K562 (cell line): ENCODE data around the gene ACER3. TPM values are rescaled to one million over a fixed set of nuclear protein-coding genes. Genes with fewer than 3 reads are reported as not detected.

Source experiments
- ATAC-seq: fragments of 200-7000 bp; cut with Tn5 transposase; 3 replicates; pipeline ENCODE4 v1.9.1; 2020; ENCODE audit warnings: moderate library complexity
- BruUV-seq: library from RNA; stranded (reverse); fragments of 400-500 nt; replicated peaks from 2 replicates; lab custom pipeline; 2021; lab: Mats Ljungman, UMichigan
- CTCF ChIA-PET: fragments of 300-600 bp; formaldehyde crosslinking; extraction: SDS; loops from one replicate; lab custom pipeline; 2021; ENCODE audit warnings: low intra/inter-chr PET ratio; lab: Yijun Ruan, JAX
- POLR2A ChIA-PET: fragments of 300-600, 350-650 bp; sonication (Branson Sonifier 250); formaldehyde crosslinking; extraction: SDS; loops from one replicate; lab custom pipeline; 2021; ENCODE audit warnings: antibody characterized with exemption, inconsistent platforms; lab: Yijun Ruan, JAX
- DNase-seq, 4 experiments: peaks; one replicate each; pipeline versions ENCODE4 v3.0.0 to v3.0.0-alpha.2; 2011 to 2018; ENCODE audit warnings: low spot score in 3 of 4, mixed read lengths in 3 of 4; ENCODE audit errors: extremely low read depth in 1 of 4
- FAIRE-seq: peaks from 2 replicates; lab custom pipeline; 2011; peaks lifted over from hg19 to GRCh38; lab: Jason Lieb, UNC
- H2AFZ ChIP-seq: 2 replicates; pipeline ENCODE4 v1.6.0; 2011; ENCODE audit warnings: low read depth, low read length, control low read depth, inconsistent platforms
- H3K27ac ChIP-seq: fragments of 200-600 bp; 3 replicates; pipeline ENCODE4 v1.8.0; 2011; ENCODE audit warnings: low read depth, mild to moderate bottlenecking, control low read depth, inconsistent platforms, low read length, moderate library complexity, mixed read lengths; ENCODE audit errors: extremely low read depth
- H3K27me3 ChIP-seq, 2 experiments: fragments of 300-600 bp in 1 of 2; 2 replicates in 1 of 2; 3 replicates in 1 of 2; pipeline versions ENCODE4 v1.6.0 to v1.8.0; 2011; ENCODE audit warnings: inconsistent platforms in 2 of 2, low read length in 2 of 2, mild to moderate bottlenecking in 1 of 2, mixed read lengths in 1 of 2, moderate library complexity in 1 of 2; ENCODE audit not compliant: control insufficient read depth in 2 of 2, insufficient read depth in 2 of 2
- H3K36me3 ChIP-seq: fragments of 300-600 bp; 3 replicates; pipeline ENCODE4 v1.8.0; 2011; ENCODE audit warnings: mild to moderate bottlenecking, low read length, inconsistent platforms; ENCODE audit not compliant: control insufficient read depth, insufficient read depth
- H3K4me1 ChIP-seq, 2 experiments: fragments of 200-600 bp in 1 of 2; replicated peaks in 1 of 2; 2 replicates in 1 of 2; 3 replicates in 1 of 2; pipeline versions ENCODE4 v1.5.1 to v1.8.0; 2011; ENCODE audit warnings: inconsistent platforms in 2 of 2, low read length in 2 of 2, mild to moderate bottlenecking in 1 of 2, mixed read lengths in 1 of 2, moderate library complexity in 1 of 2; ENCODE audit not compliant: control insufficient read depth in 2 of 2, insufficient read depth in 2 of 2
- H3K4me2 ChIP-seq: 2 replicates; pipeline ENCODE4 v1.6.1; 2011; ENCODE audit warnings: low read length, control low read depth, inconsistent platforms, mixed read lengths; ENCODE audit not compliant: insufficient read depth
- H3K4me3 ChIP-seq: fragments of 200-600 bp; sonication (generic), shearing (Covaris generic); 2 replicates; pipeline ENCODE4 v1.5.1; 2016; ENCODE audit warnings: control low read depth, inconsistent platforms
- H3K79me2 ChIP-seq: fragments of 200-600 bp; 3 replicates; pipeline ENCODE4 v1.8.0; 2011; ENCODE audit warnings: low read length, inconsistent platforms; ENCODE audit not compliant: control insufficient read depth, insufficient read depth
- H3K9ac ChIP-seq, 2 experiments: 2 replicates each; pipeline versions ENCODE4 v1.6.0 to v1.6.1; 2011; ENCODE audit warnings: low read depth in 2 of 2, low read length in 2 of 2, control low read depth in 1 of 2, inconsistent platforms in 1 of 2, mild to moderate bottlenecking in 1 of 2, mixed read lengths in 1 of 2; ENCODE audit not compliant: insufficient read depth in 1 of 2
- H3K9me1 ChIP-seq: one replicate; pipeline ENCODE4 v1.6.0; 2011; ENCODE audit warnings: inconsistent platforms, mild to moderate bottlenecking, low read length, moderate library complexity; ENCODE audit not compliant: control insufficient read depth, insufficient read depth
- H3K9me3 ChIP-seq: replicated peaks from 2 replicates; pipeline ENCODE4 v1.5.1; 2011; ENCODE audit warnings: low read depth, low read length, inconsistent platforms; ENCODE audit not compliant: control insufficient read depth, insufficient read depth
- H4K20me1 ChIP-seq: replicated peaks from 2 replicates; pipeline ENCODE4 v1.6.1; 2011; ENCODE audit warnings: low read length, inconsistent platforms, mixed read lengths; ENCODE audit not compliant: control insufficient read depth, insufficient read depth
- ADNP ChIP-seq: fragments of 200-800 bp; sonication (Bioruptor generic); IDR thresholded peaks from 2 replicates; pipeline ENCODE4 v1.6.1; 2016; ENCODE audit warnings: missing genetic modification characterization, missing compliant biosample characterization
- CBX3 ChIP-seq, 2 experiments: IDR thresholded peaks; 1 replicate in 1 of 2; 2 replicates in 1 of 2; pipeline ENCODE4 v1.6.1; 2012; ENCODE audit warnings: inconsistent platforms in 2 of 2, low read length in 2 of 2, borderline replicate concordance in 1 of 2, control low read depth in 1 of 2
- DPF2 ChIP-seq: fragments of 450-650 bp; IDR thresholded peaks from 2 replicates; pipeline ENCODE4 v1.6.1; 2016
- HES1 ChIP-seq: fragments of 450-650 bp; IDR thresholded peaks from 2 replicates; pipeline ENCODE4 v1.6.1; 2016; ENCODE audit warnings: low read depth, mild to moderate bottlenecking, moderate library complexity
- KAT7 ChIP-seq: sonication (generic); formaldehyde crosslinking; IDR thresholded peaks from 2 replicates; pipeline ENCODE4 v1.8.0; 2022; ENCODE audit warnings: missing genetic modification reagents, mild to moderate bottlenecking, borderline replicate concordance
- PHB2 ChIP-seq: fragments of 450-650 bp; IDR thresholded peaks from 2 replicates; pipeline ENCODE4 v1.6.1; 2017; ENCODE audit warnings: low read depth
- TCF7 ChIP-seq: sonication (generic); IDR thresholded peaks from 2 replicates; pipeline ENCODE4 v1.6.1; 2016; ENCODE audit warnings: antibody characterized with exemption, borderline replicate concordance
- TCFL5 ChIP-seq: fragments of 250-450 bp; sonication (Bioruptor Pico); conservative IDR thresholded peaks from 2 replicates; pipeline ENCODE4 v1.6.1; 2021; ENCODE audit warnings: mild to moderate bottlenecking, moderate library complexity, matching md5 sums
- TEAD2 ChIP-seq: fragments of 450-650 bp; IDR thresholded peaks from 2 replicates; pipeline ENCODE4 v1.6.1; 2016; ENCODE audit warnings: missing genetic modification characterization, control low read depth, missing compliant biosample characterization
- THAP7 ChIP-seq: fragments of 250-450 bp; sonication (Bioruptor Pico); IDR thresholded peaks from 2 replicates; pipeline ENCODE4 v1.5.0; 2021
- ZNF224 ChIP-seq: sonication (generic); formaldehyde crosslinking; IDR thresholded peaks from 2 replicates; pipeline ENCODE4 v1.8.0; 2022; ENCODE audit warnings: mild to moderate bottlenecking, missing genetic modification reagents
- WGBS: fragments of 100-300 bp; shearing (Covaris generic); methylation state at CpG from one replicate; pipeline ENCODE4 v1.1.6; 2016; ENCODE audit warnings: low coverage, mixed read lengths; ENCODE audit not compliant: insufficient coverage; ENCODE audit errors: missing lambda C conversion rate; 5-methylcytosine and 5-hydroxymethylcytosine counted together
- in situ Hi-C: fragments of 300-500 bp; cut with MboI; formaldehyde crosslinking; loops from 4 replicates; pipeline ENCODE4 v1.15.0; 2018; ENCODE audit warnings: inconsistent platforms, mixed read lengths
- intact Hi-C: fragments of 100-400 bp; cut with micrococcal nuclease; formaldehyde crosslinking; loops from 2 replicates; pipeline ENCODE4 v1.14.2; 2022
- polyA plus RNA-seq, 8 experiments: library from polyadenylated mRNA; depleted of rRNA in 4 of 8; stranded (reverse) in 5 of 8; unstranded in 3 of 8; fragments of >200 nt; fragmentation: Nextera tagmentation in 2 of 8; fragmentation: Illumina TruSeq in 1 of 8; extraction: Ambion mirVana in 2 of 8; extraction: Trizol in 1 of 8; gene quantifications; 2 replicates each; pipeline versions ENCODE4 v1.2.1 to v1.2.3, GENCODE V29; 2011 to 2014; ENCODE audit warnings: inconsistent platforms in 1 of 8, missing spikeins in 1 of 8
- total RNA-seq, 7 experiments: library from RNA; depleted of rRNA in 6 of 7; stranded (reverse); fragments of >200 nt in 6 of 7; fragmentation: Illumina TruSeq in 2 of 7; extraction: Trizol in 2 of 7; gene quantifications; 2 replicates each; pipeline versions ENCODE4 v1.2.1 to v1.2.3, GENCODE V29; 2011 to 2021; ENCODE audit warnings: low replicate concordance in 1 of 7

Gene ACER3
- total and polyA plus RNA-seq, 9 of the 15 experiments (the other 6 are each of a cell fraction or from before 2014, with no cell fraction given): 2.0 to 23.8 (median 9.5) TPM

- no peaks in the 10 kb centered on the region for H3K79me2 ChIP-seq
- H2AFZ ChIP-seq: no peak overlapping the region
- intact Hi-C loops (no loop called here), in situ Hi-C loops (no loop called here)
- no peaks in the 10 kb centered on the region for H4K20me1 ChIP-seq
- no peak overlapping the region for H3K4me2 ChIP-seq
- TF ChIP-seq TCFL5 (CRISPR knock-in tag) (no peak), THAP7 (no peak), TEAD2 (no peak), ZNF224 (CRISPR knock-in tag) (no peak), CBX3 (IDR thresholded peaks at IDR 0.05; ENCODE audit: borderline replicate concordance in 1 of 2, low read length in 2 of 2) (no peak), HES1 (no peak), KAT7 (CRISPR knock-in tag) (no peak), DPF2 (no peak), PHB2 (no peak), ADNP (tag) (no peak), TCF7 (no peak)
- no peaks in the 10 kb centered on the region for H3K9me1 ChIP-seq
- H3K27ac ChIP-seq: no peak overlapping the region
- no peaks in the 10 kb centered on the region for H3K27me3 ChIP-seq
- H3K36me3 ChIP-seq: no peaks in the 10 kb centered on the region; the same call in 2 of the 3 replicates
- WGBS: 23% methylated on average over 1 of the region's 1 CpG
- ATAC-seq (no peak), DNase-seq (no peak), FAIRE-seq (no peak)
- no TSS peak for BruUV-seq
- no peaks in the 10 kb centered on the region for H3K4me1 ChIP-seq
- no peak overlapping the region for H3K9ac ChIP-seq
- ChIA-PET POLR2A (no interaction called here), CTCF (no interaction called here)
- no peaks in the 10 kb centered on the region for H3K9me3 ChIP-seq
- no peak overlapping the region for H3K4me3 ChIP-seq
Measured at GRCh38 chr11:77001613-77002012, 140.9 kb downstream of the ACER3 start.
